Measurements from ENCODE around the gene EAF1. TPM values are rescaled to one million over a fixed set of nuclear protein-coding genes. Genes with fewer than 3 reads are reported as not detected.
"Not testable (repeated sequence)": the region's sequence is repeated elsewhere in the genome, so short reads cannot be mapped to it uniquely, and the experiment has no call there.

Gene EAF1
- total RNA-seq, 4 donors from 2014 or later, result 19.1 to 37.0 (median 26.4) TPM

- H3K36me3 ChIP-seq, result no peaks in the 10 kb centered on the region
- DNase-seq, result no peak
- H3K4me3 ChIP-seq, result no peak overlapping the region
- no peaks in the 10 kb centered on the region for H3K27me3 ChIP-seq
- intact Hi-C loops (cut with DNase I; ENCODE audit: low total_unique reads) (no loop called here), in situ Hi-C loops (cut with MboI; ENCODE audit: low pct_ligation_motif_present in 1 of 4, low pct_unique_long_range_greater_than_20kb in 1 of 4, low sequenced_read_pairs in 3 of 4) (loop anchor here in 3 of 4 donors (10.0 kb wide), 1 partner anchor 122 kb away; no protein-coding TSS in a partner anchor)
- 29 to 46% methylated on average over 1 of the region's 1 CpG for WGBS, 2 donors (ENCODE audit: low coverage in 1 of 2)
- no peak overlapping the region for H3K27ac ChIP-seq
- no peaks in the 10 kb centered on the region for H3K9me3 ChIP-seq
- TF ChIP-seq POLR2A (IDR thresholded peaks at IDR 0.05) (no peak), EP300 (IDR thresholded peaks at IDR 0.05; ENCODE audit: low read depth) (no peak), CTCF (IDR thresholded peaks at IDR 0.05) (no peak), POLR2AphosphoS5 (IDR thresholded peaks at IDR 0.05) (no peak)
- H3K4me1 ChIP-seq, result peaks cover 0 to 4% (median 0%) of the 10 kb centered on the region in 4 donors
Measured at GRCh38 chr3:15387171-15387581, 40.2 kb upstream of the EAF1 start.

- Histone ChIP-seq H3K4me3 (no peak overlapping the region), H3K27ac (no peak overlapping the region), H3K4me1 (peaks cover 0 to 4% (median 0%) of the 10 kb centered on the region in 4 donors), H3K27me3 (no peaks in the 10 kb centered on the region), H3K9me3 (no peaks in the 10 kb centered on the region), H3K36me3 (no peaks in the 10 kb centered on the region)
- DNase-seq, result no peak
- intact Hi-C loops (cut with DNase I; ENCODE audit: low total_unique reads) (no loop called here), in situ Hi-C loops (cut with MboI; ENCODE audit: low pct_ligation_motif_present in 1 of 4, low pct_unique_long_range_greater_than_20kb in 1 of 4, low sequenced_read_pairs in 3 of 4) (loop anchor here in 3 of 4 donors (10.0 kb wide), 1 partner anchor 123 kb away; no protein-coding TSS in a partner anchor)
- 80 to 89% methylated on average over 2 to 3 of the region's 3 CpGs for WGBS, 2 donors (ENCODE audit: low coverage in 1 of 2)
- TF ChIP-seq POLR2A (IDR thresholded peaks at IDR 0.05) (no peak), POLR2AphosphoS5 (IDR thresholded peaks at IDR 0.05) (no peak), CTCF (IDR thresholded peaks at IDR 0.05) (no peak), EP300 (IDR thresholded peaks at IDR 0.05; ENCODE audit: low read depth) (no peak)
Measured at GRCh38 chr3:15387735-15388134, 39.7 kb upstream of the EAF1 start.

GRCh38 chr3:15388335-15388734, 39.1 kb upstream of the EAF1 start:
- intact Hi-C loops (cut with DNase I; ENCODE audit: low total_unique reads); H3K27me3 ChIP-seq; DNase-seq; H3K4me3 ChIP-seq; H3K9me3 ChIP-seq; H3K36me3 ChIP-seq; H3K4me1 ChIP-seq; H3K27ac ChIP-seq: not testable (repeated sequence)
- in situ Hi-C loops (cut with MboI; ENCODE audit: low pct_ligation_motif_present in 1 of 4, low pct_unique_long_range_greater_than_20kb in 1 of 4, low sequenced_read_pairs in 3 of 4), result loop anchor here in 3 of 4 donors (10.0 kb wide), 1 partner anchor 124 kb away; no protein-coding TSS in a partner anchor
- WGBS, 2 donors (ENCODE audit: low coverage in 1 of 2), result 92% methylated on average over 3 of the region's 3 CpGs; no CpG with 5 or more reads in 1 of the 2 donors

- H3K27ac ChIP-seq, result no peak overlapping the region
- intact Hi-C loops (cut with DNase I; ENCODE audit: low total_unique reads) (no loop called here), in situ Hi-C loops (cut with MboI; ENCODE audit: low pct_ligation_motif_present in 1 of 4, low pct_unique_long_range_greater_than_20kb in 1 of 4, low sequenced_read_pairs in 3 of 4) (no loop called here)
- no peaks in the 10 kb centered on the region for H3K9me3 ChIP-seq
- no peak for DNase-seq
- H3K4me1 ChIP-seq, result peaks cover 0 to 4% (median 0%) of the 10 kb centered on the region in 4 donors
- 50 to 54% methylated on average over 2 to 6 of the region's 6 CpGs for WGBS, 2 donors (ENCODE audit: low coverage in 1 of 2)
- no peak overlapping the region for H3K4me3 ChIP-seq
- H3K36me3 ChIP-seq, result no peaks in the 10 kb centered on the region
- H3K27me3 ChIP-seq, result no peaks in the 10 kb centered on the region
- TF ChIP-seq POLR2AphosphoS5 (IDR thresholded peaks at IDR 0.05) (no peak), EP300 (IDR thresholded peaks at IDR 0.05; ENCODE audit: low read depth) (no peak), POLR2A (IDR thresholded peaks at IDR 0.05) (no peak), CTCF (IDR thresholded peaks at IDR 0.05) (no peak)
Measured at GRCh38 chr3:15390460-15390859, 36.9 kb upstream of the EAF1 start.

GRCh38 chr3:15391007-15391406, 36.4 kb upstream of the EAF1 start:
- H3K4me1 ChIP-seq, result peaks cover 0 to 4% (median 0%) of the 10 kb centered on the region in 4 donors
- intact Hi-C loops (cut with DNase I; ENCODE audit: low total_unique reads) (no loop called here), in situ Hi-C loops (cut with MboI; ENCODE audit: low pct_ligation_motif_present in 1 of 4, low pct_unique_long_range_greater_than_20kb in 1 of 4, low sequenced_read_pairs in 3 of 4) (no loop called here)
- no peak for DNase-seq
- TF ChIP-seq POLR2A (IDR thresholded peaks at IDR 0.05) (no peak), EP300 (IDR thresholded peaks at IDR 0.05; ENCODE audit: low read depth) (no peak), CTCF (IDR thresholded peaks at IDR 0.05) (no peak), POLR2AphosphoS5 (IDR thresholded peaks at IDR 0.05) (no peak)
- H3K27ac ChIP-seq, result no peak overlapping the region
- no peak overlapping the region for H3K4me3 ChIP-seq
- H3K9me3 ChIP-seq, result no peaks in the 10 kb centered on the region
- 75 to 97% methylated on average over 3 to 5 of the region's 5 CpGs for WGBS, 2 donors (ENCODE audit: low coverage in 1 of 2)
- no peaks in the 10 kb centered on the region for H3K36me3 ChIP-seq
- H3K27me3 ChIP-seq, result no peaks in the 10 kb centered on the region

- H3K9me3 ChIP-seq; H3K27ac ChIP-seq; DNase-seq; H3K27me3 ChIP-seq; intact Hi-C loops (cut with DNase I; ENCODE audit: low total_unique reads); in situ Hi-C loops (cut with MboI; ENCODE audit: low pct_ligation_motif_present in 1 of 4, low pct_unique_long_range_greater_than_20kb in 1 of 4, low sequenced_read_pairs in 3 of 4); H3K4me1 ChIP-seq; H3K36me3 ChIP-seq; H3K4me3 ChIP-seq: not testable (repeated sequence)
- WGBS, 2 donors (ENCODE audit: low coverage in 1 of 2), result 87 to 89% methylated on average over 2 of the region's 2 CpGs
Measured at GRCh38 chr3:15393252-15393651, 34.1 kb upstream of the EAF1 start.
